GM23338 (cell line): ENCODE measurements around the gene FLNA.

Experiments used
- CREB1 ChIP-seq: fragments of 250-450 bp; sonication (Bioruptor Pico); IDR thresholded peaks from 2 replicates; pipeline ENCODE4 v1.5.0; 2020; ENCODE audit warnings: low read depth, mild to moderate bottlenecking, moderate library complexity
- CTCF ChIP-seq, 2 experiments: fragments of 200-600 bp in 1 of 2; sonication (generic) in 1 of 2; conservative IDR thresholded peaks; 2 replicates each; pipeline versions ENCODE4 v1.5.1 to v1.6.1; 2016 to 2017; ENCODE audit warnings: antibody characterized with exemption in 2 of 2, low read depth in 2 of 2, mild to moderate bottlenecking in 2 of 2, moderate library complexity in 1 of 2
- ETS1 ChIP-seq: IDR thresholded peaks from 2 replicates; pipeline ENCODE4 v1.6.1; 2016; ENCODE audit warnings: antibody characterized with exemption
- EZH2 ChIP-seq: fragments of 200-600 bp; sonication (generic); IDR thresholded peaks from one replicate; pipeline ENCODE4 v1.8.0; 2017; ENCODE audit warnings: antibody characterized with exemption, mild to moderate bottlenecking, low read depth; ENCODE audit not compliant: unreplicated experiment
- EZH2phosphoT487 ChIP-seq: fragments of 200-600 bp; sonication (generic); IDR thresholded peaks from one replicate; pipeline ENCODE4 v1.8.1; 2018; ENCODE audit warnings: antibody characterized with exemption; ENCODE audit not compliant: unreplicated experiment
- JUNB ChIP-seq: IDR thresholded peaks from one replicate; pipeline ENCODE4 v1.6.1; 2016; ENCODE audit warnings: antibody characterized with exemption; ENCODE audit not compliant: unreplicated experiment
- NANOG ChIP-seq: IDR thresholded peaks from 2 replicates; pipeline ENCODE4 v1.6.1; 2016; ENCODE audit warnings: antibody characterized with exemption, borderline replicate concordance
- POLR2AphosphoS5 ChIP-seq: IDR thresholded peaks from 2 replicates; pipeline ENCODE4 v1.6.1; 2016; ENCODE audit warnings: antibody characterized with exemption, low read depth
- REST ChIP-seq: IDR thresholded peaks from one replicate; pipeline ENCODE4 v1.6.1; 2018; ENCODE audit warnings: antibody characterized with exemption; ENCODE audit not compliant: unreplicated experiment
- STAT1 ChIP-seq: IDR thresholded peaks from one replicate; pipeline ENCODE4 v1.6.1; 2016; ENCODE audit warnings: antibody characterized with exemption; ENCODE audit not compliant: unreplicated experiment
- ZNF114 ChIP-seq: fragments of 250-450 bp; sonication (Bioruptor Pico); IDR thresholded peaks from 2 replicates; pipeline ENCODE4 v1.5.0; 2020; ENCODE audit warnings: mild to moderate bottlenecking, moderate library complexity
- ZNF331 ChIP-seq: fragments of 250-450 bp; sonication (Bioruptor Pico); IDR thresholded peaks from 2 replicates; pipeline ENCODE4 v1.5.0; 2020; ENCODE audit warnings: low read depth, mild to moderate bottlenecking, moderate library complexity

GRCh38 chrX:154308108-154308946 lies 66.1 kb downstream of the FLNA start:
- TF ChIP-seq CTCF (conservative IDR thresholded peaks at IDR 0.05; ENCODE audit: low read depth in 2 of 2) (peak; percentile 64 to 72), EZH2 (no peak), ZNF114 (CRISPR knock-in tag) (no peak), REST (no peak), POLR2AphosphoS5 (no peak), CREB1 (no peak), JUNB (no peak), EZH2phosphoT487 (no peak), ETS1 (no peak), NANOG (no peak), ZNF331 (CRISPR knock-in tag) (no peak), STAT1 (no peak)
